GM12875 (cell line): ENCODE results near the gene BCAS3.

Experiments used
- H3K4me3 ChIP-seq: one replicate; pipeline ENCODE4 v1.5.1; 2011; ENCODE audit warnings: low read depth, low read length, control low read depth
- CTCF ChIP-seq: IDR thresholded peaks from 2 replicates; pipeline ENCODE4 v1.5.1; 2011; ENCODE audit warnings: low read depth, mild to moderate bottlenecking, control low read depth, inconsistent platforms, low read length, moderate library complexity, borderline replicate concordance; ENCODE audit not compliant: insufficient read depth

Gene BCAS3

DNA sequence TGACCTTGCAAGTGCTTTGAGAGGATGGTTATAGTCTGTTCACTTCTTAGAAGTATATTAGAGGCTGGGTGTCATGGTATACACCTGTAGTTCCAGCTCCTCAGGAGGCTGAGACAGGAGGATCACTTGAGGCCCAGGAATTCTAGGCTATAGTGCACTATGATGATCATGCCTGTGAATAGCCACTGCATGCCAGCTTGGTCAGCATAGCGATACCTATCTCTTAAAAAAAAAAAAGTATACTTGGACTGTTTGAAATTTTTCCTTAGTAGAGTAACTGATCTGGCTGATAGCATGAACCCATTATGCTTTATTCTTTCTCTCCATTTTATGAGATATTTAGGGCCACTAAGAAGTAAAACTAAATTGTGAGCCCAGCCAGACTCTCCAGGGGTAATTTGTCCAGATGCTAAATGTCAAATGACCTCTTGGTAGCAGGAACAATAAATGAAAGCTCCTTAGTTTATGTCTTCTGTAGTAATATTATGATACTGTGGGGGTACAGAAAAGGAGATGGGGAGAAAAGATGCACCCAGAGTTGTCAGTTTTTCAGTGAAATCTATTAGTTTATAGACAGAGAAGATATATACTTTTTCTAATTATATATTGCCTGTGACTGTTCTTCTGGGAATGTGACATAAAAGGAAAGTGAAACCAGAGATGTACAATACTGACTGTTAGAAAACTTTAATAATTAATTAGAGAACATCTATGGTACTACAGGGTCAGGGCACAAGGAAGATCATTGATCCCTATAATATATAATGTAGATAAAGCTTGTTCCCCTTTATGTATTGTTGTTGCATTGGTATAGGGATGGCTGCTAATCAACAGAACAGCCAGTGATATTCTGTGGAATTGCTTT lies 386.7 kb downstream of the BCAS3 start:
- no peak for TF ChIP-seq CTCF

GRCh38 chr17:61065263-61065773 lies 387.7 kb downstream of the BCAS3 start:
- no peak for TF ChIP-seq CTCF
- no peak overlapping the region for H3K4me3 ChIP-seq

More for the DNA sequence above, 386.7 kb downstream of the BCAS3 start:
- H3K4me3 ChIP-seq = no peak overlapping the region

- TF ChIP-seq CTCF = no peak
- H3K4me3 ChIP-seq = no peak overlapping the region
Observed at GRCh38 chr17:61066062-61066461, 388.4 kb downstream of the BCAS3 start.

GRCh38 chr17:61070649-61071048 lies 393.0 kb downstream of the BCAS3 start:
- H3K4me3 ChIP-seq = no peak overlapping the region
- no peak for TF ChIP-seq CTCF

DNA sequence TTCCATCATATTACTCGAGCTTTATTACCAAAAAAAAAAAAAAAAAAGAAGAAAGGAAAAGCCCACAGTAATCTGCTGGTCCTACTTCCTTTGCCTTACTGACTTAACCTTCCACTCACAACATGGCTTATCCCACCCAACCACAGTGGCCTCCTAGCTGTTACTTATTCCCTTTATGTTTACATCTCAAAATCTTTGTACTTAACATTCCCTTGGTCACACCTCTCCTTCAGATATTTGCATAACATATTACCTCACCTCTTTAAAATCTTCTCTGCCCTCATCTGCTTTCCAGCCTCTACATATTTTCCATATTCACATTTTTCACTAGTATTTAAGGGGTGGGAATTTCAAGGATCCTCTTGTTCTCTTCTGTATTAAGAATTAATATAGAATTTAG lies 395.0 kb downstream of the BCAS3 start:
- no peak for TF ChIP-seq CTCF
- H3K4me3 ChIP-seq = no peak overlapping the region

GRCh38 chr17:61073131-61073530 lies 395.5 kb downstream of the BCAS3 start:
- no peak overlapping the region for H3K4me3 ChIP-seq
- TF ChIP-seq CTCF = no peak
